ENCODE results near the gene KIAA0825.

GRCh38 chr5:94260096-94260495 lies 358.3 kb downstream of the KIAA0825 start:
- no peak for TF ChIP-seq CTCF (conservative IDR thresholded peaks at IDR 0.05 in 1 of 2, IDR thresholded peaks at IDR 0.05 in 1 of 2; ENCODE audit: extremely low read depth in 1 of 2, insufficient read depth in 1 of 2, low read depth in 1 of 2, low read length in 2 of 2)
- no peak for TF ChIP-seq EZH2 (IDR thresholded peaks at IDR 0.05; ENCODE audit: borderline replicate concordance, low read length)
